Osteocyte (in vitro differentiated cells): ENCODE measurements around the gene TREH. TPM values are rescaled to one million over a fixed set of nuclear protein-coding genes. Genes with fewer than 3 reads are reported as not detected.

ENCODE experiments used
- DNase-seq: peaks from one replicate; pipeline ENCODE4 v3.0.0; 2021; ENCODE audit warnings: mixed read lengths; ENCODE audit not compliant: unreplicated experiment; ENCODE audit errors: extremely low spot score
- H3K27ac Mint-ChIP-seq: one replicate; pipeline ENCODE4 v1.8.0; 2021; ENCODE audit warnings: mild to moderate bottlenecking, mixed read lengths; ENCODE audit not compliant: unreplicated experiment
- H3K27me3 Mint-ChIP-seq: one replicate; pipeline ENCODE4 v1.8.0; 2021; ENCODE audit warnings: mixed read lengths; ENCODE audit not compliant: unreplicated experiment
- H3K36me3 Mint-ChIP-seq: one replicate; pipeline ENCODE4 v1.8.0; 2021; ENCODE audit warnings: mixed read lengths; ENCODE audit not compliant: unreplicated experiment
- H3K4me1 Mint-ChIP-seq: one replicate; pipeline ENCODE4 v1.8.0; 2021; ENCODE audit warnings: mixed read lengths; ENCODE audit not compliant: unreplicated experiment
- H3K4me3 Mint-ChIP-seq: one replicate; pipeline ENCODE4 v1.8.0; 2021; ENCODE audit warnings: mild to moderate bottlenecking, moderate library complexity, mixed read lengths; ENCODE audit not compliant: unreplicated experiment
- H3K9me3 Mint-ChIP-seq: one replicate; pipeline ENCODE4 v1.8.0; 2021; ENCODE audit warnings: mixed read lengths; ENCODE audit not compliant: unreplicated experiment
- total RNA-seq: library from RNA; stranded (reverse); gene quantifications from 2 replicates; pipeline ENCODE4 v1.2.1, GENCODE V29; 2021
- TF ChIP-seq, protein P1 (sequence below): fragments of 200-600 bp; sonication (generic); IDR thresholded peaks from 2 replicates; pipeline ENCODE4 v1.5.0; 2021; ENCODE audit warnings: antibody characterized with exemption, mild to moderate bottlenecking, moderate library complexity

TREH gene
- total RNA-seq, 1 donor from 2014 or later: not detected

DNA sequence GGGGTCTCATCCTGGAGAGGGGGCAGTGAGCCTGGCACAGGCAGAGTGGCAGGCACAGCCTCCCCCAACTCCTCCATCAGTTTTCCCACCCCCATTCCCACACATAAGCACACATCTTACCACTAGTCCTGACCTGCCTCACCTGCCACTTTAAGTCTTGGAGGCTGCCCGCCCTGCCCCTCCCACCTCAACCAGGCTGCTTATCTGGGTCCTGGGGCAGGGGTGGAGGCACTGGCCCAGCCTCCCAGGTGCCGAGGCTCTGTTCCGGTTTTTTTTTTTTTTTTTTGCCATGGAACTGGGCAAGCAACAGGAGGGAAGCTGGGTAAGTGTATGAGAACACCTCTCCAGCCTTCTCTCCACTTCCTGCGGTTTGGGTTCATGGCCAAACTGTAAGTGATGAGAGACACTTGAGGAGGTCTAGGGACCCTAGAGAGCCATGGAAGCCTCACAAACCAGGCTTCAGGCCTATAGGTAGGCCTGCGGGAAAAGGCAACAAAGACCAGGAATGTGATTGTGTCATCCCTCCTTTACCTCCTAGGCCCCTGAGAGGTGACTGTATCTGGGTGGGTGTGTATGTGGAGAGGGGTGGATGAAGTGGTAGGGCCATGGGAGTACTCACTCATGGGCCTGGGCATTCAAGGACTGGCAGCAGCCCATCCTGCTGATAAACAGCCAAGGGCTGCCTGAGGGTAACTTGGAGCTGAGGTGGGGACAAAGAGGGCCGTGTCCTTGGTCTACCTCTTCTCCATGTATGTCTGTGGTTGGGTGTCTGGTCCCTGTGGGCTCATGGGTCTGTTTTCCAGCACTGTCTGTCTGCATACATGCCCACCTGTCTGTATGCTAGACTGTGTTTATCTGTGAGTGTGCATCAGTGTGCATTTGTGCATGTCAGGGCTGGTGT, 49.4 kb downstream of the TREH start:
- no peak overlapping the region for H3K4me3 Mint-ChIP-seq
- peak overlapping the region; percentile 28 for H3K27ac Mint-ChIP-seq
- no peaks in the 10 kb centered on the region for H3K9me3 Mint-ChIP-seq

DNA sequence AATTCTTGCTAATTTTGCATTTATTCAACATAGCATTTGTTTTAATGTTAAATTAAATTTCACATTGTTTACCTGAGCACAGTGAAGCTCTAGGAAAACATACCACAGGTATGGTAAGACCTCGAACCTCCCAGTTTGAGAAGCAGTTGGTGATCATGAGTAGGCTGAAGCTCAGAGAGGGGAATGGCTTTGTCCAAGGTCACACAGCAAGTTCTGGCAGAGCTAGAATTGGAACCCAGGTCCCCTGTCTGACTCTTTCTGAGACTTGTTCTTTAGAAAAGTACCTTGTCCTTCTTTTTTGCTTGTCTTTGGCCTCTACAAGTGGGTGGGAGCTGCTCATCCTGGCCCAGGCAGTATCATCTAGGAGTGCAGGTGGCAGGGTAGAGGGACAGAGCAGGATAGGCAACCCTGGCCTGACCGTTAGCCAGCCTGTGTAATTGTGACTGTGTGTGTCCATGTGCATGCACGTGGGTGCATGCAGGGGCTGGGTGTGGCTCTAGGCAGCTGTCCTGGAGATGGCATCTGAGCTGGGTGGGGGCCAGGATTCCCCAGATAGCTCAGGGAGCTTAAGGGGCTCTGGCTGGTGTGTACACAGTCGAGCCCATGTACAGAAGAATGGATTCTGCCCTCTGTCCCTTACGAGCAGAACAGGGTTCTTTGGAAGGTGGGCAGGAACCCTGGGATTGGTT, 50.4 kb downstream of the TREH start:
- DNase-seq: no peak
- TF ChIP-seq, protein P1, sequence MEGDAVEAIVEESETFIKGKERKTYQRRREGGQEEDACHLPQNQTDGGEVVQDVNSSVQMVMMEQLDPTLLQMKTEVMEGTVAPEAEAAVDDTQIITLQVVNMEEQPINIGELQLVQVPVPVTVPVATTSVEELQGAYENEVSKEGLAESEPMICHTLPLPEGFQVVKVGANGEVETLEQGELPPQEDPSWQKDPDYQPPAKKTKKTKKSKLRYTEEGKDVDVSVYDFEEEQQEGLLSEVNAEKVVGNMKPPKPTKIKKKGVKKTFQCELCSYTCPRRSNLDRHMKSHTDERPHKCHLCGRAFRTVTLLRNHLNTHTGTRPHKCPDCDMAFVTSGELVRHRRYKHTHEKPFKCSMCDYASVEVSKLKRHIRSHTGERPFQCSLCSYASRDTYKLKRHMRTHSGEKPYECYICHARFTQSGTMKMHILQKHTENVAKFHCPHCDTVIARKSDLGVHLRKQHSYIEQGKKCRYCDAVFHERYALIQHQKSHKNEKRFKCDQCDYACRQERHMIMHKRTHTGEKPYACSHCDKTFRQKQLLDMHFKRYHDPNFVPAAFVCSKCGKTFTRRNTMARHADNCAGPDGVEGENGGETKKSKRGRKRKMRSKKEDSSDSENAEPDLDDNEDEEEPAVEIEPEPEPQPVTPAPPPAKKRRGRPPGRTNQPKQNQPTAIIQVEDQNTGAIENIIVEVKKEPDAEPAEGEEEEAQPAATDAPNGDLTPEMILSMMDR: no peak
- Mint-ChIP-seq H3K4me3 (no peak overlapping the region), H3K9me3 (no peaks in the 10 kb centered on the region), H3K4me1 (peaks cover 9% of the 10 kb centered on the region), H3K36me3 (peaks cover 52% of the 10 kb centered on the region), H3K27ac (no peak overlapping the region), H3K27me3 (no peaks in the 10 kb centered on the region)

More for the DNA sequence above, 49.4 kb downstream of the TREH start:
- H3K4me1 Mint-ChIP-seq: peaks cover 7% of the 10 kb centered on the region
- H3K36me3 Mint-ChIP-seq: peaks cover 52% of the 10 kb centered on the region
- no peaks in the 10 kb centered on the region for H3K27me3 Mint-ChIP-seq
- no peak for DNase-seq
- TF ChIP-seq, protein P1: no peak

DNA sequence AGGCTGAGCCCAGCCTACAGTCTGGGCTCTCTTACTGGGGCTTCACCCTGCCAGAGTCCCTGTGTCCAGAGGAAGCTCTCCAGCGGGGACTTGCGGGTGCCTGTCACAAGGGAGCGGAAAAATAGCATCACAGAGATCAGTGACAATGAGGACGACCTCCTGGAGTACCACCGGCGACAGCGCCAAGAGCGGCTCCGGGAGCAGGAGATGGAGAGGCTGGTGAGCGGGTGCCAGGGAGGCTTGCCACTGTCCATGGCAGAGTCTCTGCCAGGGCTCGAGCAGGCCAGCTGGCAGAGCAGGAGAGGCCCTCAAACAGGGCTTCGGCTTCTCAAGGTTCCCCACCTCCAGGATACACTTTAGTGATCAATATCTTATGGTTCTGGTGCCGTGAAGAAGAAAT, 51.0 kb downstream of the TREH start:
- no peak for DNase-seq
- Mint-ChIP-seq H3K4me1 (peaks cover 11% of the 10 kb centered on the region), H3K36me3 (peaks cover 51% of the 10 kb centered on the region), H3K27ac (no peak overlapping the region), H3K27me3 (no peaks in the 10 kb centered on the region), H3K9me3 (no peaks in the 10 kb centered on the region), H3K4me3 (no peak overlapping the region)
- TF ChIP-seq, protein P1: no peak

DNA sequence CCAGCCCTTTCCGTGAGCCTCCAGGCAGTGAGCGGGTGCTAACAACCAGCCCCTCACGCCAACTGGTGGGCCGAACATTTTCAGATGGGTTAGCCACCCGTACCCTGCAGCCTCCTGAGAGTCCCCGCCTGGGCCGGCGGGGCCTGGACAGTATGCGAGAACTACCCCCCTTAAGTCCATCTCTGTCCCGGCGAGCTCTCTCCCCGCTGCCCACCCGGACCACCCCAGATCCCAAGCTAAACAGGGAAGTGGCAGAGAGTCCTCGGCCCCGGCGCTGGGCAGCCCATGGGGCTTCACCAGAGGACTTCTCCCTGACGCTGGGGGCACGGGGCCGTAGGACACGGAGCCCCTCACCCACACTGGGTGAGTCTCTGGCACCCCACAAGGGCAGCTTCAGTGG, 51.4 kb downstream of the TREH start:
- Mint-ChIP-seq H3K4me3 (no peak overlapping the region), H3K27ac (no peak overlapping the region), H3K27me3 (no peaks in the 10 kb centered on the region), H3K36me3 (peaks cover 47% of the 10 kb centered on the region), H3K4me1 (peaks cover 15% of the 10 kb centered on the region), H3K9me3 (no peaks in the 10 kb centered on the region)
- TF ChIP-seq, protein P1: no peak
- no peak for DNase-seq

DNA sequence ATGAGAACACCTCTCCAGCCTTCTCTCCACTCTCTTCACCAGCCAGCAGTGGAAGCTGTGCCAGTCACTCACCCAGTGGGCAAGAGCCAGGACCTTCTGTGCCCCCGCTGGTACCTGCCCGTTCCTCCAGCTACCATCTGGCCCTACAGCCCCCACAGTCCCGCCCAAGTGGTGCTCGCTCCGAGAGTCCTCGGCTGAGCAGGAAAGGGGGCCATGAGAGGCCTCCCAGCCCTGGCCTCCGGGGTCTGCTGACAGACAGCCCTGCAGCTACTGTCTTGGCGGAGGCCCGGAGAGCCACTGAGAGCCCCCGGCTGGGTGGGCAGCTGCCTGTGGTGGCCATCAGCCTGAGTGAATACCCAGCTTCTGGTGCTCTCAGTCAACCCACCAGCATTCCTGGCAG, 51.9 kb downstream of the TREH start:
- no peak for DNase-seq
- Mint-ChIP-seq H3K4me1 (peaks cover 20% of the 10 kb centered on the region), H3K36me3 (peaks cover 43% of the 10 kb centered on the region), H3K27ac (no peak overlapping the region), H3K4me3 (no peak overlapping the region), H3K9me3 (no peaks in the 10 kb centered on the region), H3K27me3 (no peaks in the 10 kb centered on the region)
- TF ChIP-seq, protein P1: no peak
